Measurements from ENCODE around the gene GPSM3. TPM values are rescaled to one million over a fixed set of nuclear protein-coding genes. Genes with fewer than 3 reads are reported as not detected.

GPSM3 gene
- total and polyA plus RNA-seq, 2 donors (not counting 3 experiments of a cell fraction or from before 2014, with no cell fraction given), result 19.5 to 21.6 TPM

DNA sequence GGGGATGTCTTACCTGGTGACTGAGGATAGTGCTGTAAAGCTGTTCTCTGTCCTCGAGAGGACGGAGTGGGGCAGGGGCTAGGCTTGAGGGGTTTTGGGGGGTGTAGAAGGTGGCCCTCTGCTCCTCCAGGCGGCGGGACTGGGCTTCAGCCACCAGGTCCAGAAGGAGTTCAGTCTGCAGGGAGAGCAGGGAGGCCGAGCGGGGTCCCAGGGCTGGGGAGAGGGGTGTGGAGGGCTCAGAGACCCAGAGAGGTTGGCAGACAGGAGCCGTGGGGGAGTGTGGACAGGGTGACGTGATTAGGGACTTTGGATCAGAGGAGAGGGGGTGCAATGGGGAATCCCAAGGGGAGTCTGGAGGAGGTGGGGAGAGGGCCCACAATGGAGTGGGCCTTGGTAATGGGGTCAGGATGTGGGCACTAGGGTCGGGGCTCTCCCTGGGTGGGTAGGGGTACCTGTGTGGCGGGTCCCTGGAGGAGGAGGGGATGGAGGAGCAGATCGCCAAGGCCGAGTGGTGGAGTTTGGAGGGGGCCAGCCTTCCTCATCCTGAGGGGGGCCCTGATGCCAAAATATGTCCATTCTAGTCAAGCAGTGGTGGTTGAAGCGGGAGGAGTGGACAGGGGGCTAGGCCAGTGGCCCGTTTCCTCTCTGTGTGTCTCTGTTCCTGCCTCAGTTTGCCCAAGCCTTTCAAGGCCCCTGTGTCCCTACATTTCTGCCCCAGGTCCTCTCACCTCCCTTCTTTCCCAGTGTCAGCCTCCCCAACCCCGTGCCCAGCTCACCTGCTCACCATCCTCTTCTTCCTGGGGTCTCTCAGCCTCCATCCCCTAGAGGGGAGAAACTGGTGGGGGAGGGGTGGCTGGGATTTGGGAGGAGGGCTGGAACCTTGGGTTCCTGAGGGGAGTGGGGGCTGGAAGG is 491 bp downstream of the GPSM3 start:
- Histone ChIP-seq H3K9me3 (replicated peaks; ENCODE audit: control insufficient read depth, insufficient read depth, low read length) (no peaks in the 10 kb centered on the region), H2AFZ (ENCODE audit: low read depth, low read length) (no peak overlapping the region), H3K27me3 (ENCODE audit: control insufficient read depth in 2 of 2, insufficient read depth in 2 of 2, low read length in 2 of 2) (no peaks in the 10 kb centered on the region), H3K9ac (replicated peaks; ENCODE audit: extremely low read depth, insufficient read depth, low read length) (no peak overlapping the region), H3K4me2 (ENCODE audit: insufficient read depth, low read length) (peak overlapping the region; percentile 33), H3K9me1 (replicated peaks; ENCODE audit: control insufficient read depth, extremely low read depth, insufficient read depth, low read length) (no peaks in the 10 kb centered on the region), H3K36me3 (ENCODE audit: control insufficient read depth in 2 of 2, extremely low read depth in 1 of 2, insufficient read depth in 2 of 2, low read length in 2 of 2) (peaks cover 0 to 10% of the 10 kb centered on the region in 2 experiments), H3K79me2 (ENCODE audit: control insufficient read depth, insufficient read depth, low read length) (peaks cover 23% of the 10 kb centered on the region), H3K4me1 (ENCODE audit: control insufficient read depth, extremely low read depth, insufficient read depth, low read length) (peaks cover 50% of the 10 kb centered on the region), H4K20me1 (replicated peaks; ENCODE audit: control insufficient read depth, extremely low read depth, insufficient read depth, low read length) (no peaks in the 10 kb centered on the region), H3K4me3 (replicated peaks in 1 of 3; ENCODE audit: insufficient read depth in 1 of 3, low read depth in 1 of 3, low read length in 3 of 3) (no peak overlapping the region), H3K27ac (ENCODE audit: insufficient read depth, low read depth, low read length) (peak overlapping the region; percentile 62)
- no peak for TF ChIP-seq MYC (IDR thresholded peaks at IDR 0.05; ENCODE audit: low read depth, low read length)
- TF ChIP-seq FOS (IDR thresholded peaks at IDR 0.05; ENCODE audit: borderline replicate concordance, insufficient read depth, low read length), result no peak
- no peak for TF ChIP-seq POLR2AphosphoS5 (IDR thresholded peaks at IDR 0.05; ENCODE audit: insufficient read depth, low read depth, low read length)
- TF ChIP-seq, protein P1, sequence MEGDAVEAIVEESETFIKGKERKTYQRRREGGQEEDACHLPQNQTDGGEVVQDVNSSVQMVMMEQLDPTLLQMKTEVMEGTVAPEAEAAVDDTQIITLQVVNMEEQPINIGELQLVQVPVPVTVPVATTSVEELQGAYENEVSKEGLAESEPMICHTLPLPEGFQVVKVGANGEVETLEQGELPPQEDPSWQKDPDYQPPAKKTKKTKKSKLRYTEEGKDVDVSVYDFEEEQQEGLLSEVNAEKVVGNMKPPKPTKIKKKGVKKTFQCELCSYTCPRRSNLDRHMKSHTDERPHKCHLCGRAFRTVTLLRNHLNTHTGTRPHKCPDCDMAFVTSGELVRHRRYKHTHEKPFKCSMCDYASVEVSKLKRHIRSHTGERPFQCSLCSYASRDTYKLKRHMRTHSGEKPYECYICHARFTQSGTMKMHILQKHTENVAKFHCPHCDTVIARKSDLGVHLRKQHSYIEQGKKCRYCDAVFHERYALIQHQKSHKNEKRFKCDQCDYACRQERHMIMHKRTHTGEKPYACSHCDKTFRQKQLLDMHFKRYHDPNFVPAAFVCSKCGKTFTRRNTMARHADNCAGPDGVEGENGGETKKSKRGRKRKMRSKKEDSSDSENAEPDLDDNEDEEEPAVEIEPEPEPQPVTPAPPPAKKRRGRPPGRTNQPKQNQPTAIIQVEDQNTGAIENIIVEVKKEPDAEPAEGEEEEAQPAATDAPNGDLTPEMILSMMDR (IDR thresholded peaks at IDR 0.05; ENCODE audit: extremely low read depth in 1 of 2, insufficient read depth in 1 of 2, low read depth in 1 of 2, low read length in 2 of 2), result no peak
- no peak for TF ChIP-seq JUN (IDR thresholded peaks at IDR 0.05; ENCODE audit: borderline replicate concordance, insufficient read depth, insufficient read length, low read depth)
- no peak for TF ChIP-seq GATA2 (IDR thresholded peaks at IDR 0.05; ENCODE audit: insufficient read depth, insufficient read length, low read depth, low read length)
- no peak for TF ChIP-seq EZH2 (IDR thresholded peaks at IDR 0.05; ENCODE audit: borderline replicate concordance, low read depth, low read length, severe bottlenecking)
- TF ChIP-seq, protein P2, sequence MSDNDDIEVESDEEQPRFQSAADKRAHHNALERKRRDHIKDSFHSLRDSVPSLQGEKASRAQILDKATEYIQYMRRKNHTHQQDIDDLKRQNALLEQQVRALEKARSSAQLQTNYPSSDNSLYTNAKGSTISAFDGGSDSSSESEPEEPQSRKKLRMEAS (IDR thresholded peaks at IDR 0.05; ENCODE audit: insufficient read depth, insufficient read length), result no peak
- no peak for TF ChIP-seq POLR2A (IDR thresholded peaks at IDR 0.05; ENCODE audit: low read depth, low read length)
- FAIRE-seq (no peak), DNase-seq (ENCODE audit: low read depth, low spot score) (no peak)
- POLR2A ChIA-PET, result no interaction called here
- dilution Hi-C loops (cut with MboI; ENCODE audit: extremely low pct_ligation_motif_present, low sequenced_read_pairs), result no loop called here
- BruUV-seq (replicated peaks), result no TSS peak
- intact Hi-C loops (cut with micrococcal nuclease), result loop anchor here (10.0 kb wide), 2 partner anchors 147 to 527 kb away; partner anchors contain the start of genes C6orf47, CSNK2B, GPANK1 and LY6G5B
- CTCF ChIA-PET, result interaction anchor here (0.7 to 1.3 kb wide), 5 partner anchors 13 to 77 kb away, joined by 3 to 9 read pairs (median 3); partner anchors contain the start of gene FKBPL
